Measurements from ENCODE around the gene PLEKHD1. TPM values are rescaled to one million over a fixed set of nuclear protein-coding genes. Genes with fewer than 3 reads are reported as not detected.
A peak's percentile ranks its signal among the peaks of the same experiment; 100 is the strongest.

The PLEKHD1 gene
- total and polyA plus RNA-seq, 5 donors from 2014 or later = 0.05 to 0.25 (median 0.18) TPM; not detected in 2

- Mint-ChIP-seq H3K9me3 (no peaks in the 10 kb centered on the region), H3K36me3 (no peaks in the 10 kb centered on the region), H3K4me1 (peaks cover 0 to 2% (median 0%) of the 10 kb centered on the region in 4 donors), H3K4me3 (no peak overlapping the region), H3K27me3 (peaks cover 45% of the 10 kb centered on the region), H3K27ac (peak overlapping the region in 1 of 3 donors; percentile 36)
- ATAC-seq (ENCODE audit: low read depth in 2 of 2) (no peak), DNase-seq (peak in 1 of 3 donors; percentile 38)
- Histone ChIP-seq H3K4me1 (ENCODE audit: control insufficient read depth, insufficient read depth, low read length, poor library complexity, severe bottlenecking) (no peaks in the 10 kb centered on the region), H3K4me3 (ENCODE audit: low read depth, low read length) (no peak overlapping the region), H3K27me3 (ENCODE audit: control insufficient read depth, insufficient read depth, low read length) (peaks cover 10% of the 10 kb centered on the region), H3K36me3 (ENCODE audit: control insufficient read depth, insufficient read depth, low read length) (no peaks in the 10 kb centered on the region), H3K27ac (ENCODE audit: insufficient read depth, low read length, poor library complexity, severe bottlenecking) (no peak overlapping the region), H3K9me3 (ENCODE audit: control insufficient read depth in 2 of 2, low read length in 2 of 2) (no peaks in the 10 kb centered on the region)
These were observed 95.6 kb downstream of the PLEKHD1 start for GRCh38 chr14:69580009-69580577.

Other genes starting within 250 kb of the PLEKHD1 start
- not detected for gene GALNT16, start 224.6 kb upstream of the PLEKHD1 start, total RNA-seq
- gene GALNT16, start 224.6 kb upstream of the PLEKHD1 start, polyA plus RNA-seq = under 1 TPM in 1 of 4 donors, not detected in 3; 0.05 TPM
- gene ERH, start 86.4 kb upstream of the PLEKHD1 start, total RNA-seq = 117 TPM
- 10 to 100 TPM; 57.2 to 99.6 (median 73.8) TPM for gene ERH, start 86.4 kb upstream of the PLEKHD1 start, polyA plus RNA-seq
- gene SLC39A9, start 86.0 kb upstream of the PLEKHD1 start, total RNA-seq = 33.1 TPM
- 10 to 100 TPM; 16.4 to 22.4 (median 22.1) TPM for gene SLC39A9, start 86.0 kb upstream of the PLEKHD1 start, polyA plus RNA-seq
- gene CCDC177, start 90.1 kb downstream of the PLEKHD1 start, total RNA-seq = not detected
- gene CCDC177, start 90.1 kb downstream of the PLEKHD1 start, polyA plus RNA-seq = not detected
- 101 TPM for gene SUSD6, start 126.9 kb downstream of the PLEKHD1 start, total RNA-seq
- 10 to 100 TPM in 1 of 4 donors, 1 to 10 TPM in 3; 7.7 to 15.2 (median 9.0) TPM for gene SUSD6, start 126.9 kb downstream of the PLEKHD1 start, polyA plus RNA-seq

Data from CD4-positive, CD25-positive, alpha-beta regulatory T cell (primary cell).